Measurements from ENCODE around the gene RNF157. TPM values are rescaled to one million over a fixed set of nuclear protein-coding genes. Genes with fewer than 3 reads are reported as not detected.
A peak's percentile ranks its signal among the peaks of the same experiment; 100 is the strongest.
"Not testable (repeated sequence)": the region's sequence is repeated elsewhere in the genome, so short reads cannot be mapped to it uniquely, and the experiment has no call there.

Gene RNF157
- total and polyA plus RNA-seq, 11 donors, result 3.6 to 7.4 (median 5.2) TPM

DNA sequence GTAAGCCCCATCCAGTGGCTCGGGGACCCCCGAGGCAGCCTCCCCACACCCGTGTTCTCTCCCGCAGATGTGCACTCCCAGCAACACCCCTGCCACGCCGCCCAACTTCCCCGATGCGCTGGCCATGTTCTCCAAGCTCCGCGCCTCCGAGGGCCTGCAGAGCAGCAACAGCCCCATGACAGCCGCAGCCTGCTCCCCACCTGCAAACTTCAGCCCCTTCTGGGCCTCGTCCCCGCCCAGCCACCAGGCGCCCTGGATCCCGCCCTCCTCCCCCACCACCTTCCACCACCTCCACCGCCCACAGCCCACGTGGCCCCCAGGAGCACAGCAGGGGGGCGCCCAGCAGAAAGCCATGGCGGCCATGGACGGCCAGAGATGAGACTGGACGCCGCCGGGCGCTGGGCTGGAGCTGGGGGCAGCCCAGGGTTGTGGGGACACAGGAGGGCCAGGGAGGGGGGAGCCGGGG lies 29.9 kb upstream of the RNF157 start:
- TF ChIP-seq, protein P1, sequence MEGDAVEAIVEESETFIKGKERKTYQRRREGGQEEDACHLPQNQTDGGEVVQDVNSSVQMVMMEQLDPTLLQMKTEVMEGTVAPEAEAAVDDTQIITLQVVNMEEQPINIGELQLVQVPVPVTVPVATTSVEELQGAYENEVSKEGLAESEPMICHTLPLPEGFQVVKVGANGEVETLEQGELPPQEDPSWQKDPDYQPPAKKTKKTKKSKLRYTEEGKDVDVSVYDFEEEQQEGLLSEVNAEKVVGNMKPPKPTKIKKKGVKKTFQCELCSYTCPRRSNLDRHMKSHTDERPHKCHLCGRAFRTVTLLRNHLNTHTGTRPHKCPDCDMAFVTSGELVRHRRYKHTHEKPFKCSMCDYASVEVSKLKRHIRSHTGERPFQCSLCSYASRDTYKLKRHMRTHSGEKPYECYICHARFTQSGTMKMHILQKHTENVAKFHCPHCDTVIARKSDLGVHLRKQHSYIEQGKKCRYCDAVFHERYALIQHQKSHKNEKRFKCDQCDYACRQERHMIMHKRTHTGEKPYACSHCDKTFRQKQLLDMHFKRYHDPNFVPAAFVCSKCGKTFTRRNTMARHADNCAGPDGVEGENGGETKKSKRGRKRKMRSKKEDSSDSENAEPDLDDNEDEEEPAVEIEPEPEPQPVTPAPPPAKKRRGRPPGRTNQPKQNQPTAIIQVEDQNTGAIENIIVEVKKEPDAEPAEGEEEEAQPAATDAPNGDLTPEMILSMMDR (IDR thresholded peaks at IDR 0.05), result no peak
- no peak for TF ChIP-seq POLR2A (IDR thresholded peaks at IDR 0.05)
- Histone ChIP-seq H3K4me3 (no peak overlapping the region), H3K27me3 (no peaks in the 10 kb centered on the region), H3K4me1 (peaks cover 14 to 76% (median 64%) of the 10 kb centered on the region in 12 donors), H3K36me3 (peaks cover 0 to 25% (median 14%) of the 10 kb centered on the region in 9 donors), H3K27ac (peak overlapping the region in 3 of 12 donors; percentile 94 to 98 (median 96)), H3K9me3 (no peaks in the 10 kb centered on the region)
- no peak for DNase-seq
- intact Hi-C loops (cut with DNase I), result loop anchor here in 4 of 10 donors (10.0 kb wide), 3 partner anchors 85 to 365 kb away; partner anchors contain the start of gene MRPL38 (in 1 of the 4)
- no peak for ATAC-seq
- 87 to 89% (median 88%) methylated on average over 22 to 26 of the region's 26 CpGs for WGBS, 4 donors

GRCh38 chr17:76268991-76269981 lies 29.0 kb upstream of the RNF157 start:
- Histone ChIP-seq H3K27ac (peak overlapping the region; percentile 30 to 98 (median 91)), H3K4me1 (peaks cover 14 to 76% (median 68%) of the 10 kb centered on the region in 12 donors), H3K4me3 (peak overlapping the region in 1 of 12 donors; percentile 92), H3K27me3 (no peaks in the 10 kb centered on the region), H3K9me3 (no peaks in the 10 kb centered on the region), H3K36me3 (peaks cover 0 to 25% (median 14%) of the 10 kb centered on the region in 9 donors)
- ATAC-seq (no peak), DNase-seq (peak in 1 of 5 donors; percentile 39)
- no peak for TF ChIP-seq POLR2A (IDR thresholded peaks at IDR 0.05)
- TF ChIP-seq, protein P1 (IDR thresholded peaks at IDR 0.05), result no peak
- intact Hi-C loops (cut with DNase I), result loop anchor here in 1 of 10 donors (5.0 kb wide), 1 partner anchor 72 kb away; no protein-coding TSS in a partner anchor
- 51 to 56% (median 53%) methylated on average over 12 of the region's 12 CpGs for WGBS, 4 donors

DNA sequence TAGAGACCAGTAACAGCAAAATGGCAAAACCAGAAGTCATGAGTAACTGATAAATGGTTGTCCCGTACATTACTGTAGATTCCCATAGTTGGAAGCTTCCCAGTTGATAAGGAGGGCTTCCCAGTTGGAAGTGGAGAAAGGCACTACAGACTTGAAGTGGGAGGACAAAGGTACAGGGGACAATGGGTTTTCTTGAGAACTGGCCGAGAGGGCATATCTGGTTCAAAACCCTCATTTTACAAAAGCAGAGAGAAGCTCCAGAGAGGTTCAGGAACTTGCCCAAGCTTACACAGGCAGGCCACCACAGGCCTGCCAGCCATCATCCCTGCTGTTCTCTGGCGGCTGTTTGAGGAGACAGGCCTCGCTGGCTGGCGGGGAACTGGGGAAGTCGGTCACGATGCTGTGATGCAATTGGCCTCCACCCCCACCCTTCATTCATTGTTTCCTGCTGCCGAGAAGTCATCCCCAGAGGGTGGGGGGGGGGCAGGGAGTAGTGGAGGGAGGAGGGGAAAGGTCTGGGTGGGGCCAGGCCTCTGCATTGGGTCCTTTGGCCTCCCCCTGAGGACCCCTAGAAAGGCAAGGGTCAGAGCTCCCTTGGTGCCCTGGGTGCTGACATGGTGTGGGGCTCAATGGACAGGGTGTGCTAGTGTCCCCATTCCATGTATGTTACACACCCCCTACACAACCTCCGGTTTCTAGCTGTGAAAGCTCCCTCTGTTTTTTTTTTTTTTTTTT lies 27.9 kb upstream of the RNF157 start:
- 8 to 27% (median 15%) methylated on average over 5 to 9 of the region's 9 CpGs for WGBS, 4 donors

DNA sequence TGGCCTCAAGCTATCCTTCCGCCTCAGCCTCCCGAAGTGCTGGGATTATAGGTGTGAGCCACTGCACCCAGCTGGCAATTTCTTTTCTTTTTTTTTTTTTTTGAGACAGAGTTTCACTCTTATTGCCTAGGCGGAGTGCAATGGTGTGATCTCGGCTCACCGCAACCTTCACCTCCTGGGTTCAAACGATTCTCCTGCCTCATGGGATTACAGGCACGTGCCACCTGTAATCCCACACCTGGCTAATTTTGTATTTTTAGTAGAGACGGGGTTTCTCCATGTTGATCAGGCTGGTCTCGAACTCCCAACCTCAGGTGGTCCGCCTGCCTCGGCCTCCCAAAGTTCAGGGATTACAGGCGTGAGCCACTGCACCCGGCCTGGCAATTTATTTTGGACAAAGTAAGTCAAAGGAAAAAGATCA lies 27.3 kb upstream of the RNF157 start:
- DNase-seq, ATAC-seq, H3K9me3 ChIP-seq, H3K27me3 ChIP-seq: not testable (repeated sequence)
- H3K36me3 ChIP-seq, result peaks cover 0 to 25% (median 14%) of the 10 kb centered on the region in 9 donors
- 78 to 89% (median 85%) methylated on average over 13 of the region's 13 CpGs for WGBS, 4 donors
- H3K4me3 ChIP-seq, result peak overlapping the region in 7 of 12 donors; percentile 1 to 99 (median 92)
- intact Hi-C loops (cut with DNase I), result loop anchor here in 1 of 10 donors (5.0 kb wide), 1 partner anchor 70 kb away; no protein-coding TSS in a partner anchor
- peak overlapping the region in 11 of 12 donors; percentile 30 to 98 (median 94) for H3K27ac ChIP-seq
- peaks cover 14 to 84% (median 67%) of the 10 kb centered on the region in 12 donors for H3K4me1 ChIP-seq

More for the DNA sequence above, 27.9 kb upstream of the RNF157 start:
- peak overlapping the region; percentile 30 to 98 (median 91) for H3K27ac ChIP-seq
- DNase-seq, result peak; percentile 81 to 91 (median 87)
- H3K27me3 ChIP-seq, result no peaks in the 10 kb centered on the region
- H3K36me3 ChIP-seq, result peaks cover 0 to 25% (median 14%) of the 10 kb centered on the region in 9 donors
- H3K4me3 ChIP-seq, result peak overlapping the region in 7 of 12 donors; percentile 0 to 99 (median 29)
- peaks cover 14 to 83% (median 69%) of the 10 kb centered on the region in 12 donors for H3K4me1 ChIP-seq
- ATAC-seq, result peak; percentile 11 to 39 (median 33)
- H3K9me3 ChIP-seq, result no peaks in the 10 kb centered on the region
- TF ChIP-seq POLR2A (IDR thresholded peaks at IDR 0.05), result peak in 1 of 2 donors; percentile 34
- TF ChIP-seq, protein P1 (IDR thresholded peaks at IDR 0.05), result no peak
- intact Hi-C loops (cut with DNase I), result loop anchor here in 1 of 10 donors (5.0 kb wide), 1 partner anchor 71 kb away; no protein-coding TSS in a partner anchor

Data from heart left ventricle (tissue), 16 donors.